ENCODE results near the gene FBXW7.

- TF ChIP-seq POLR2AphosphoS5 (IDR thresholded peaks at IDR 0.05; ENCODE audit: low read depth, low read length) = no peak
- no peak for TF ChIP-seq TAF1 (IDR thresholded peaks at IDR 0.05; ENCODE audit: borderline replicate concordance, insufficient read depth, low read length)
Measured at GRCh38 chr4:152501846-152502536, 33.9 kb downstream of the FBXW7 start.

All from PFSK-1 (cell line).